Stimulated activated CD4-positive, alpha-beta T cell treated with anti-CD3 and anti-CD28 coated beads, Interleukin-12 subunit alpha, Interleukin-12 subunit beta, amount 100 ng/mL, for 48 hours (primary cell): ENCODE measurements around the gene MAPKAPK2.

Source experiments
- DNase-seq, 3 donors: peaks; one replicate each; pipeline ENCODE4 v3.0.0-alpha.2; 2020; ENCODE audit warnings: low read depth in 2 of 3, low spot score in 1 of 3

The MAPKAPK2 gene

DNA sequence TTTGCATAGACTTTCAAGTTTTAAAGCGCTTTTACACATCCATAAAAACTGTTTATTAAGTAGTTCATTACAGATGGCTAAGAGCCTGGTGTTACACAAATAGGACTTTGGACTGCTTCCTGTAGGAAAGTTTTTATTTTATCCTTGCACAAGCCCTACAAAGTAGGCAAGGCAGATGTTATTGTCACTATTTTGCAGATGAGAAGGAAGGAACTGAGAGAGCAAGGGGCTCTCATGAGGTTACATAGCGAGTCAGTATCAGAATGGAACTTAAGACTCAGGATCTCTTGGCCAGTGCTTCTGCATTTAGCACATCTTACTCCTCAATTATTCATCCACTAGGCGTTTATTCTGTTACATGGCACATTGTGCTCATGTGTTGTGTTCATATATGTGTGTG is 2.6 kb upstream of the MAPKAPK2 start:
- no peak for DNase-seq

DNA sequence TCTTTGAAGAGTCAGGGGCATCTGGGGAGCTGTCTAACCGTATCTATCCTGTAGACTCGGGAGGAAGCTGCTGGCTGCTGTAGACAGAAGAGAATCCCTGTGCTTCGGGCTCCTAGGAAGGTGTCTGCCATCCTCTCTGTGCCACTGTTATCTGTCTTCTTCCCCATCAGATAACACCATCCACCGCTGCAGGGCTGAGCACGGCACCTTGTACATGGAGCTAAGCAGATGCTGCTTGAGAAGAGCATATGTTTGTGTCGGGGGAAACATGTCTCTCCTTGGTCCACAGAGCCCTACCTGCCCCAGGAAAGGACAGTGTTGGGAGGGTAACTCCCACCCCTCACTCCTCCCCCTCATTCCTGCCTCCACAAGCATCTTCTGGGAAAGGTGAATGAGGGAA is 1.4 kb upstream of the MAPKAPK2 start:
- no peak for DNase-seq

DNA sequence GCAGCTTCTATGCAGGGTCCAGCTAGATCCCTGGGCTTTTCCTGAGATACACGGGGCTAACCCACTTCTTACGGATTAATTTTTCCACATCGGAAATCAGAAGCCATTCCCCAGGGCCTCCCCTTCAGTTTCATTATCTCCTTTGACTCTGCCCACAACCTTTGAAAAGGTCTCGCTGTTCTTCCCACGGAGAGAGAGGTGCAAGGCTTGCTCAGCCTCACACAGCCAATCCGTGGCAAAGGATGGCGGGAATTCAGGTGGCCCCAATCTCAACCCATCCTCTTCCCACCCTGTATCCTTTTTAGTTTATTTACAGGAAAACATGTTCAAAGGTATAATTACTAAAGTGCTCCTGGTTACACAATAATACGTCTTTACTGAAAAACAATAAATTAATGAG is 702 bp upstream of the MAPKAPK2 start:
- no peak for DNase-seq

DNA sequence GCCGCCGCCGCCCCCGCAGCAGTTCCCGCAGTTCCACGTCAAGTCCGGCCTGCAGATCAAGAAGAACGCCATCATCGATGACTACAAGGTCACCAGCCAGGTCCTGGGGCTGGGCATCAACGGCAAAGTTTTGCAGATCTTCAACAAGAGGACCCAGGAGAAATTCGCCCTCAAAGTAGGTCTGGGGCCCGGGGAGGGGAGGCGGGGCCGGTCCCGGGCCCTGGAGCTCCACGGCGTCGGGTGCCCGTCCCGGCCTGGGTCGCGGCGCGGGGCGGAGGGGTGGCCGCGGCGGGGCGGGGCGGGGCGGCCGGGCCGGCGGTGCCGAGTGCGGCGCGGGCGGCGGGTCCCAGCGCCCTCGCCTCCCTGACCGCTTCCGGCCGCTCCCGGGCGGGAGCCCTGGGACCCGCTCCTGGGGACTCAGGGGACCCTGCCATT is 646 bp downstream of the MAPKAPK2 start:
- peak in 1 of 3 donors; percentile 47 for DNase-seq

DNA sequence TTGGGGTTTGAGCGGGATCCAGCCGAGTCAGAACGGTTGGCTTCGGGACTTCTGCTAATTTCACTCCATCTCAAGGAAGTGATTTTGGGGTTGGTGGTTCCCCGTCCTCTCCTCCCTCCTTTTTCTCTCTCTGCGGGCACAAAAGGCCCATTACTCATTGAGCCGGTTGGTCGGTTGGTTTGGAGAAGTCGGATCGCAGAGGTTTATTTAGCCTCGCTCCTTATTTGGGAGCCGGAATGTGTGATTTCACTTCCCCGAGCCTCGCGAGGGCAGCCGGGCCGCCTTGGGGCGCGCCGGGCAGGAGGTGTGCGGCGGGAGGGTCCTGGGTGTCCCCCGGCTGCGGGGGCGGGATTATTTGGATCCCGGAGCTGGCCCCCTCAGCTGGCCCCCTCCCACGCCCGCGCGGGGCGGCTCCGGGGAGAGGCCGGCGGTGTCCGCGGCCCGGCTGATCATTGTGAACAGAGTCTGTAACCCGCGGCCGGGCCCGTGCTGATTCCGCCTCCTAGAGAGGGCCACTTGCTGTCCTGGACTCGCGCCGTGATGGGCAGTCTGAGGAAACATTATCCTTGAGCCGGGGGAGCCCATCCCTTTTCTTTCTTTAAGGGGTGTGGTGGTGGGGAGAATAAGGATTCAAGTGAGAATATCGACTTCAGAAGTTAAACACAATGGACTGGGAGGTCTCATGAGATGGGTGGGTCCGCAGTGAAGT is 1.2 kb downstream of the MAPKAPK2 start:
- peak in 1 of 3 donors; percentile 36 for DNase-seq

DNA sequence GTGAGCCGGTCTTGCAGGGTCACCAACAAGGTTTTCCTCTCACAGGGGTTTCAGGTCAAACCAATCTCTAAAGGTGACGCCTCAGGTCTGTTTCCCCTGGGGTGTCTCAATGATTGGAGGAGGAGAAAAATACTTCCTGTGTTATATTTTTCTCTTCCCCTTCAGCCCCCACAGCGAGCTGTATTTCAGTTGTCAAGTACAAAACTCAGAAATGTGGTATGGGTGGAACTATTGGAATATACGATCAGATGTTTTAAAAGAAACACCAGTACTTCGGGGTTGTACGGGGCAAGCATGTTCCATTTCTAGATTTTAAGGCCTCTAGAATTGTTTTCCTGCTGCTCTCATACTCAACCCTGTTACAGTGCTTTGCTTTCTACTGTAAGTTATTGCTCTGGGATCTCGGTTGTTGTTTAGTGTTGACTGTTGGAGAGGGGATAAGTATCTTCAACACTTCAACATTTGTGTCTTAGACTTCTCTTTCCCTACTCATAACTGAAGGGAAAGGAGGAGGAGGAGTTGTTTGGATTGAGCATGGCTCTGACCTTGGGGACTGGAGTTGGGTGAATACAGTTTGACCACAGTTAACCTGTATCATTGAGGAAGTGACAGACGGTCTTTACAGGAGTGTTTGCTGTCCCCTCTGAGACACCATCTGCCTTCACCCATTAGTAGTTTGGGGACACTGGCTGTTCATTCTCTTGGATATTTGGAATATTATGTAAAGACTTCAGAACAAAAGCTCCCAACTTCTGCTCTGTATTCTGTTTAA is 2.0 kb downstream of the MAPKAPK2 start:
- no peak for DNase-seq

DNA sequence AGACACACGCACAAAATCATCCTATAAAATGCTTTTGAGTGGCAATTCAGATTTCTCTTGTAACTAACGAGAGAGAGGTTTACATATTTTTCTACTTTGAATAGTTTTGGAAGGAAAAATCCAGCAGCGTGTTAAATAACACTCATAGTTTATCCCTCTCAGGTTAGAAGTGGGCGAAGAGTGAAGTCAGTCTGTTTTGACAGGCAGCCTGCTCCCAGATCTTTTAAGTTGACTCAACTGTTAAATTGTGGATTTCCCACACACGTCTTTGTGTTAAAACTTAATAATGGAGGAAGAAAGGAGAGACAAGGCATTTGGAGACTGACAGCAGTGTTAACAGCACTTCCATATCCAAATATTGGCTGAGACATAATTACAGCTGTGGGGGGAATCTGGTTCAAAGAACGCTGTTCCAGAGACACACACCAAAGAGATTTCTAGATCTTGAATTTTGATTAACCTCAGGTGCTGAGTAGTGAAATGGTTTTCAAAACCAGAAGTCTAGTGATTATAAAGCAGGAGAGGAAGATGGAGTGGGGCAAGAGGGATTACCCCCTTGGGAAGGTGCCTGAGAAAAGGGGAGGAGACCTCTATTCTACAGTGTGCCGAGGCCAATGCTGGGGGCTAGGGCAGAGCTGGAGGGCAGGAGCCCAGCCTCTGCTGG is 2.7 kb downstream of the MAPKAPK2 start:
- no peak for DNase-seq

DNA sequence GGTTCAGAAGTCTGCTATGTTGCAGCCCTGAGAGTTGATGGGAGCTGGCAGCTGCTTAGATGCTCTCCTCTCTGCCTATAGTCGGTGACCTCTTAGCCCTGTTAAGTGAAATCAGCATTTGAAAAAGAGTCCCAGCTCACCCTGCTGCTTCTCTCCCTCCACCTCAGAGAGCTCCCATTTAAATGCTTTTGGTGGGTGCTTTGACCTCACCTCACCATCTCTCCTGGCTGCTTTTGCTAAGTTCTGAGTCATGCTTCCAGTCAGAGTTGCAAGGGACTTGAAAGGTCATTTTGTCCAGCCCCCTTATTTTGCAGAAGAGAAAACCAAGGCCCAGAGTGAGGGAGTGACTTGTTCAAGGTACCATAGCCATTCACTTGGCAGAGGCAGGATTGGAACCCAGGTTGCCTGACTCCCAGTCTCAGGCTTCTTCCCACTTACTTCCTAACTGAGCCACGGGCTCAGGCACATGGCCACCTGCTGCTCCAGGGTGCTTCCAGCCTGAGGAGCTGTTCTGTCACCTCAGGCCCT is 3.3 kb downstream of the MAPKAPK2 start:
- DNase-seq, result no peak

DNA sequence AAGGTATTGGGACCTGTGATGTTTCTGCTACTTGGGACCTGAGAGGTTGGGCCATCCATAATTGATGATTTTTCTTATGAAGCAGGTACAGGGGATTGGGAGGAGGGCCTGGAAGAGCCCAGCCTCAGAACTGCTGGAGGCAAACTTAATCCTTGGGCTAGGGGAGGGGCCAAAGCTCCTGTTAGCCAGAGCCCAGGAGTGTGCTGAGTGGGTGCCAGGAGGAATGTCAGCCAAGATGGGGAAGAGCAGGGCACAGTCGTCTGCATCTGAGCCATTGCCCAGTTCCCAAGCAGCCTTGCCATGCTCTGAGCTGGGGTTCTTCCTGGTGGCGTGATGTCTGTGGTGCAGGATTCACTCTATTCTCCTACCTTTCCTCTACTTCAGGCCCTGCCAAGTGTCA is 5.8 kb downstream of the MAPKAPK2 start:
- DNase-seq, result no peak

DNA sequence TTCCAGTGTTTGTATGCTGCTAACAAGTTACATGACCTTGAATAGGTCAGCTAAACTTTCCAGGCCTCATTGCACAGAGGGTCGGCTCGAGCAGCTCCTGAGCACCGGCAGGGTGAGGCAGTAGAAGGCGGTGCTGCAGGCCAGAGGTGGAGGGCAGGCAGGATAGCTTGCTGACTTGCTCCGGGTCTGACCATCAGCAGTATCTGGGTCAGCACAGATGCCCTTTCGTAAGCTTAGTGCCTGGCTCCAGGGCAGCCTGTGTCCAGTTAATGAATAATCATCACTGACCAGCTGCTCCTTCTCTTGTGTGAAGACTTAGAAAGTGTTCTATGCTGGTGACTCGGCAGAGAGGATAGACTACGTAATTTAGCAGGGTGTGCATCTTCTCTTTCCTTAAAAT is 6.9 kb downstream of the MAPKAPK2 start:
- no peak for DNase-seq

DNA sequence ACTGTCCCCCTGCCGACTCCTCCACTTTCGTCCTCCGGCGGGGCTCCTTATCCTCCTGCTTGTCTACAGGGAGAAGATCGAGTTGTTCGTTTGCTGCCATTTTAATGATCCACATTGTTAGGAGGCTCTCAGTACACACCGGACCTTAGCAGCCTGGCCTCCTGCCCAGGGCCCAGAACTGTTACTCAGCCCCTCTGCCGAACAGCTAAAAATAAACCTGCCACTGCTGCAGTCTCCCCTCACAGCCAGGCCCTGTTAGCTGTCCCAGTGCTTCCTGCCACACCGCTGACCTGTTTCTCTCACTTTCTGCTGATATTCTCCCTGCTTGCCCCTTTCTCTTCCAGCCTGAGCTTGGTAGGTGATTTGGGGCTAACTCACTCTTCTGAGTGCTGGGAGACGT is 8.3 kb downstream of the MAPKAPK2 start:
- no peak for DNase-seq

DNA sequence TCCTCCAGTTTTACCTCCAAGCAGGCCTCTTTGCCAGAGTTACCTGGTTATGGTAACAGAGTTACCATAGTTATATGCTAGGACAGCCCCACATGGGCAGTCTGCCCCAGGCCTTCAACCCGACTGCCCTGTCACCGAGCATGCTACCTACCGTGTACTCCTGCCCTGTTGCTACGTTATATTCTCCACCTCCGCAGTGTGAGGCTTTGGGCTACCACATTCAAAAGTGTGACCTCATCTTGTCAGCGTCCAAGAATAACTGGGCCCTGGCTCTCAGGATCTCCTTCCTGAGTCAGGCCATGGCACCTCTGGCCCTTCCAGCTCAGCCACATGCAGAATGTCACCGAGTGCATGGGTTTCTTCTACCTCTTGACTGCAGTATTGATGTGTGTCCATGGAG is 8.9 kb downstream of the MAPKAPK2 start:
- DNase-seq, result no peak

DNA sequence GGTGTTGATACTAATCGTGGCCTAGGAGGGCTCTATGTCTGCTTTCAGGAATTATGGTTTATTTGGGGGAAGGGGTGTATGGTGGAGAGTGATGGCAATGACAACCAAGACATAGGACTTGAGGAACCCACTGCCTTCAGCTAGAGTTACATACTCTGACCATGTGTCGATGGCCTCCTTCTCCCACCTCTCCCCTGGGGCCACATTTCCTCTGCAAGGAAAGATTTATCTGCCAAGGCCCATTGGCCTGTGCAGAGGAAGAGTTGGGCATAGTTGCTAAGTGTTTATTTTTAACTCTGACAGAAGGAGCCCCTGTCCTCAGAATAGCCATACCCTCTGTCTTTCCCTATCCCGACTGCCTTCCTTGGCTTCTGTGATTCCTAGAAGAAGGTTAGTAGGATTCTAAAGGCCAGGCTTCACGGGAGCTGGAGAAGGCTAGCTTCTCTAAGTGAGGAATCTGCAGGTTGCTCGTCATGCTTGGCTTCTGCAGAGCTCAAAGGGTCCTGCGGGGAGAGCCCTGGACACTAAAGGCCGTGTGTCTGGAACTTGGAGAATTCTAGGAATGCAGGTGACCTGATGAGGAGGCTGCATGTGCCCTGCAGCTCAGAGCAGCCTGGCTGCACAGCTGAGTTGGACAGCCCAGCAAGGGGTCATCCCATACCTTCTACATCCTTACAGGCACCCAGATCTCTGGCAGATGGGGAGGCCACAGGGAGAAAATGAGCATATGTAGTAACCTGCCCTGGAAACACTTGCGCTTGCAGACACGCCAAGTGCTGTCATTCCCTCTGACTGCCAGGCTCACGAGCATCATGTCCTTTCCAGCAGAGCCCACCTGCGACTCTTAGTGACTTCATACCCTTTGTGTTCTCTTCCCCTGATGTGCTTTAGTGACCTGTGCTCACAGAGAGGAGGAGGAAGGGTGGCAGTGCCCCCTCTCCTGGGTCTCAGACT is 9.7 kb downstream of the MAPKAPK2 start:
- DNase-seq, result no peak

DNA sequence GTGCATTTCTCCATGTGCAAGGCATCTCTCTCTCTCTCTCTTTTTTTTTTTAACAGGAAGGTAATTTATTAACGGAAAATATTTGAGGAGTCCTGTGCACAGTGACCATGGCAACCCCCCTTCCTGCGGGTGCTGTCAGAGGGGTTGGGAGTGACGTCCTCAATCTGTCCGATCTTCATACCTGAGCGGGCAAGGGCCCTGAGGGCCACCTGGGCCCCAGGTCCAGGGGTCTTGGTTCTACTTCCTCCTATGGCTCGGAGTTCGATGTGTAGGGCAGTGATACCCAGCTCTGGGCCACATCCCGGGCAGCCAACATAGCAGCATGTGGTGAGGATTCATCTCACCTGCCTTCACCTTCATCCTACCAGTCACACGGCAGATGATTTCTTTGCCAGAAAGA is 11.0 kb downstream of the MAPKAPK2 start:
- DNase-seq, result no peak

DNA sequence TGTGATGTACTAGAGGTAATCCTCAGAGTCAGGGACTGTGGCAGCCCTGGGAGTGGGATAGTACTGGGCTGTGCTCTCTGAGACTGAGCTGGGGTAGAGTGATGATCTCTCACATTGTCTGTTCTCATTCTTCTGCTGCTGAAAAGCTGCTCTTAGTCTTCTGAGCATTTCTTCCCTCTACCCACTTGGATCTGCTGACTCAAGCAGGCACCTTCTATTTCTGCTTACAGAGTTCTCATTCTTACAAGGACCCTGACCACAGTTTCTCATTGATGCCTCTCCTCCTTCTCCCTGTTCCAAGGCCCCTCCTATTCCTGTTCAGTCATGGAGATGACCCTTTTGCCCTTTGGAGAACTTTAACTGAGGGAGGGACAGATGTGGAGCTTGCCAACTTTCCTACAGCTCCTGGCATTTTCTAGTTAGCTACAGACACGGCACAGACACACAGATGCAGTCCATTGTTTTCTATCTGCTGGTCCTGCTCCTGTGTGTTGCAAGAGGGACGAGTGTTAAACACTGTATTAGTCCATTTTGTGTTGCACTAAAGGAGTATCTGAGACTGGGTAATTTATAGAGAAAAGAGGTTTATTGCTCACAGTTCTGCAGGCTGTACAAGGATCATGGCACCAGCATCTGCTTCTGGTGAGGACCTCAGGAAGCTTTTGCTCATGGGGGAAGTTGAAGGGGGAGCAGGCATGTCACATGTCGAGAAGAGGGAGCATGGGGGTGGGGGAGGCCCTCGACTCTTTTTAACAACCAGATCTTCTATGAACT is 12.3 kb downstream of the MAPKAPK2 start:
- DNase-seq, result no peak

DNA sequence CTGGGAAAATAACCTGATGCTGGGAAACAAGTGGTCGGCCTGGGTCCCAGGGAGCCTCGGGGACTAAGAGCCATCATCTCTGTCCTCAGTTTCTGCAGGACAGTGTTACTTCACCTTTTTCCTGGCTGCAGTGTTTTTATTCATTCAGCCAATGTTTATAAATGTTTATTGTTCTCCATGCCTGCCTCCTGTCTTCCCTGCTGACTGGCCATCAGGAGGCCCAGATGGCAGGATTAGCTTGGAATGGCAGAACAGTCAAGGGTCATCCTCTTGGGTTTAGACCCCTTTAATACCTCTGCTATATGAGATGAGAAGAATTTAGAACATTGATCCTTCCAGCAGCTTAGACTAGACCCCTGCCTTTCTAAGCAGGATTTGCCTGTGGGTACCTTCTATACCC is 13.3 kb downstream of the MAPKAPK2 start:
- no peak for DNase-seq

DNA sequence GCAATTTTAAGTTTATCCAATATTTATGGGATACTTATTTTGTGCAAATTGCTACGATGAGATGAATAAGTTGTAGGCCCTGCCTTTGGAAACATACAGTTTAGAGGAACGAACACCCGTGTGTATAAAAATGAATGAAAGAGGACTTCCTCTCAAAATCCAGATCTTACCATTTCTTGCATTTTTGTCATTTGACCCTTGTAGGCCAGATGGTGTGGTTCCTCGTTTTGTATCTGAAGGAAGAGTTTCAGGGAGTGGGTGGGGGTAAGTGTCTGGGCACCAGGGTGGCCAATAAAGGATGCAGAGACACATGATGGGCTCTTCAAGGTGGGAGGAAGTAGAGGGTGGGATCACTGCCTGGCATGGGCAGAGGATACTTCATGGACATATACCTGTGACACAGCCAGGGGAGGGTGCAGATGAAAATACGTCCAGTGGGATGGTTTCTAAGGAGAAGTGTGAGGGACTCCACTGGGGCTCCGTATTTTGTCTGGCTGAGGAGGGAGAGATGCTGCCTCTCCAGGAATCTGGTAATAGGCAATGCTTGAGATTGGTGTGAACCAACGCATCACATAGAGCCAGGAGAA is 14.4 kb downstream of the MAPKAPK2 start:
- DNase-seq, result no peak

DNA sequence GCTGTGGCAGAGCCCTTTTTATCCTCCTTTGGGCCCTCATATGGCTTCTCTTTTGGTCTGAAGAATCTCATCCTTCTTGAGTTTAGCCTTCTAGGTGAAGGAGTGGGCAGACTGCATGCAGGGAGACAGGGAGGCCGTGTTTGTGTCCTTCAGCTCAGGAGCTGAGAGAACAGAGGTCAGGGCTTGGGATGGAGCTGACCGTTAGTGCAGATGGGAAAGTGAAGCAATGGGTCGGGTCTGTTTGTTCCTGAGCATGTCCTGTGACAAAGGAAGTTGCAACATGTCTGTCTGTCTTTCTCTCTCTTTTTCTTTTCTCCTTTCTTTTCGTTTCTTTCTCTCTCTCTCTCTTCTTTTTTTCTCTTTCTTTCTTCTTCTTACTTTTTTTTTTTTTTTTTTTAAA is 14.9 kb downstream of the MAPKAPK2 start:
- no peak for DNase-seq

DNA sequence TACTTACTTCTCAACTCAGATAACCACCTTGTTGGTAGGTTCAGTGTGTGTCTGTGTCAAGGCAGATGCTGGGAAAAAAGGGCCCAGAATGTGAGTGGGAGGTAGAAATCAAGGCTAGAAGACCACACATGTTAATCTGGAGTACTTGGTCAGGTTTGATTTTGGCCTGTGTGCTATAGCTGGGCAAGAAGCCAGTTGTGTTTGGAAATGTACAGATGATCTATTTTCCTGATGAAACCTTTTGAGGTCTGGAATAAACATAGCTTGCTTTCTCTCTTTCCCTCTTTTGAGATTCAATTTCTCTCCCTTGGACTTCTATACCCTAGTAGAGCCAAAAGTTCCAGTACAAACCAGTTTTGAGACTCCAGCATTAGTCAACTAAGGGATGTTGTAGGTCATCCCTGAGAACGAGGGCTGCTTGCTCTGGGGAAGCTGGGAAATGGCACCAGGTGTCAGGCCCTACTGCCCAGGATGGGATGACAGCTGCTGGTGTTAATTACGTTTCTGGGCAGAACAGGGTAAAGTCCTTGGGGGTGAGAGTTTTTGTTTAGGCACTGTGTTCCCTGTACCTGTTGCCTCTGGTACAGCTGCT is 15.8 kb downstream of the MAPKAPK2 start:
- no peak for DNase-seq
